Measurements from ENCODE around the gene HMMR. TPM values are rescaled to one million over a fixed set of nuclear protein-coding genes. Genes with fewer than 3 reads are reported as not detected.

The HMMR gene
- total RNA-seq, 4 donors from 2014 or later = 0.66 to 1.0 (median 0.84) TPM

DNA sequence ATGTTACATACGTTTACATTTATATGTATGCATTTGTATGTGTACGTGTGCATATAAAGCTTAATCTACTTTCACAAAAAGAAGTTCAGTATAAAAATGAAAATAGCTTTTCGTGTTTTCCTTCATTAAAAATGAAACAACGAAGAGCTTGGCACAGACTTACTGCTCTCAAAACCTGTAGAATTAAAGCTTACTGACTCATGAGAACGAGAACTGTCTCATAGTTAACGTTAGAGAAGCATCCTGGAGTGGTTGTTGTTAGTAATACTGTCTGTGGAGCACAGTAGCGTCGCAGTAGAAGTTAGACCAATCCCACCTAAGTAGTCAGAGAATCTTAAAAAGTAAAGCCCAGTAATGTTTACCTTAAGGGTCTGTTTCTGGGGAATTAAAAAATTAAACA is 46.3 kb downstream of the HMMR start:
- Histone ChIP-seq H3K9me3 (no peaks in the 10 kb centered on the region), H3K36me3 (peaks cover 0 to 1% (median 0%) of the 10 kb centered on the region in 3 donors), H3K4me1 (peaks cover 0 to 70% (median 33%) of the 10 kb centered on the region in 4 donors), H3K27ac (peak overlapping the region in 3 of 4 donors; percentile 92 to 97 (median 95)), H3K27me3 (no peaks in the 10 kb centered on the region), H3K4me3 (peak overlapping the region; percentile 51 to 96 (median 70))
- WGBS, 2 donors = 30 to 39% methylated on average over 8 of the region's 8 CpGs
- DNase-seq (ENCODE audit: low spot score in 2 of 2) = no peak
- TF ChIP-seq, protein P1, sequence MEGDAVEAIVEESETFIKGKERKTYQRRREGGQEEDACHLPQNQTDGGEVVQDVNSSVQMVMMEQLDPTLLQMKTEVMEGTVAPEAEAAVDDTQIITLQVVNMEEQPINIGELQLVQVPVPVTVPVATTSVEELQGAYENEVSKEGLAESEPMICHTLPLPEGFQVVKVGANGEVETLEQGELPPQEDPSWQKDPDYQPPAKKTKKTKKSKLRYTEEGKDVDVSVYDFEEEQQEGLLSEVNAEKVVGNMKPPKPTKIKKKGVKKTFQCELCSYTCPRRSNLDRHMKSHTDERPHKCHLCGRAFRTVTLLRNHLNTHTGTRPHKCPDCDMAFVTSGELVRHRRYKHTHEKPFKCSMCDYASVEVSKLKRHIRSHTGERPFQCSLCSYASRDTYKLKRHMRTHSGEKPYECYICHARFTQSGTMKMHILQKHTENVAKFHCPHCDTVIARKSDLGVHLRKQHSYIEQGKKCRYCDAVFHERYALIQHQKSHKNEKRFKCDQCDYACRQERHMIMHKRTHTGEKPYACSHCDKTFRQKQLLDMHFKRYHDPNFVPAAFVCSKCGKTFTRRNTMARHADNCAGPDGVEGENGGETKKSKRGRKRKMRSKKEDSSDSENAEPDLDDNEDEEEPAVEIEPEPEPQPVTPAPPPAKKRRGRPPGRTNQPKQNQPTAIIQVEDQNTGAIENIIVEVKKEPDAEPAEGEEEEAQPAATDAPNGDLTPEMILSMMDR (IDR thresholded peaks at IDR 0.05) = no peak
- TF ChIP-seq EP300 (IDR thresholded peaks at IDR 0.05) = no peak
- TF ChIP-seq POLR2A (IDR thresholded peaks at IDR 0.05) = no peak

DNA sequence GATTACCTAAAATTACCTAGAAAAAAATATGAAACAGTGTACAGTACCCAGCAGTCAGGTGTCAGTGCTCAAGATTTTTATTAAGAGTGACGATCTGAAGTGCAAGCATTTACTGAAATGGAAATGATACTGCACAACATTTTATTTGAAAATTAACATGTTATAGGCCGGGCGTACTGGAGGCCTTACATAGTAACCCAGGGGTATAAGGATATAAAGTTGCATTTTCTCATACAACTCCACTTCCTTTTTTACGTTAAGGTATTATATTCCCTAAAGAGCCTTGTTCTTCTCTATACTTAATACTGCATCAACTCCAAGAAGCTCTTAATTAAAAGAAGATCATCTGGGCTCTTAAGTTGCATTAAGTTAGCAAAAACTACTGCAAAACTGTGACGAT is 48.3 kb downstream of the HMMR start:
- Histone ChIP-seq H3K4me3 (peak overlapping the region in 2 of 4 donors; percentile 21 to 30), H3K27ac (peak overlapping the region in 3 of 4 donors; percentile 44 to 92 (median 75))
- DNase-seq (ENCODE audit: low spot score in 2 of 2) = no peak

DNA sequence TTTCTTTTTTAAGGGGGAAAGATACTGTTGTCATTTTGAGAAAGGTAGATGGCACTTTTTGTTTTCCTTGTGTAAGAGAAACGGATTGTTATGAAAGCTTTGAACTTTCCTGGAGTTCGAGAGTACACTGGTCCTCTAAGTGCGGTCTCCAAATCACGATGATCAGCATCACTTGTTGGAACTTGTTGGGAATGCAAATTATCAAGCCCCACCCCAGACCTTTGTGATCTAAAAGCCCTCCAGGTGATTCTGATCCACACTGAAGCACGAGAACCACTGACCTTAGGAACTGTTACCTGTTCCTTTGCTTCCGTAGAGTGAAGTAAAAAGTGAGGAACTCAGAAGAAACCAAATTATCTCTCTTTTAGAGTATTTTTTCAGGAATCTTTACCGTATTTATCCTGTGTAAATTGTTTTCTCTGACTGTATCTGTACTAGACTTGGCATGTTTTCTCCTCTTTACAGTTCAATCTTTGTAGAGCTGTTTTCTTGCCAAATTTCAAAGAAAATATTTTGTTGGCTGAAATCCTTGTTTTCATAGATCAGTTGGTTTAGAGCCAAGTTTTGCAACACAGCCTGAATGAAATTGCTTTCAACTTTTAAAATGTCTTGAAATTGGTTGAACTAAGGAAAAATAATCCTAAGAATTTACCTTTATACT is 49.0 kb downstream of the HMMR start:
- WGBS, 2 donors = 27 to 29% methylated on average over 7 of the region's 7 CpGs

More for the DNA sequence above, 48.3 kb downstream of the HMMR start:
- H3K9me3 ChIP-seq = no peaks in the 10 kb centered on the region
- H3K4me1 ChIP-seq = peaks cover 0 to 70% (median 32%) of the 10 kb centered on the region in 4 donors
- H3K27me3 ChIP-seq = no peaks in the 10 kb centered on the region
- TF ChIP-seq EP300 (IDR thresholded peaks at IDR 0.05) (no peak), POLR2A (IDR thresholded peaks at IDR 0.05) (no peak)
- TF ChIP-seq, protein P1 (IDR thresholded peaks at IDR 0.05) = no peak
- H3K36me3 ChIP-seq = peaks cover 0 to 20% (median 3%) of the 10 kb centered on the region in 3 donors
- 41 to 42% methylated on average over 5 of the region's 5 CpGs for WGBS, 2 donors

DNA sequence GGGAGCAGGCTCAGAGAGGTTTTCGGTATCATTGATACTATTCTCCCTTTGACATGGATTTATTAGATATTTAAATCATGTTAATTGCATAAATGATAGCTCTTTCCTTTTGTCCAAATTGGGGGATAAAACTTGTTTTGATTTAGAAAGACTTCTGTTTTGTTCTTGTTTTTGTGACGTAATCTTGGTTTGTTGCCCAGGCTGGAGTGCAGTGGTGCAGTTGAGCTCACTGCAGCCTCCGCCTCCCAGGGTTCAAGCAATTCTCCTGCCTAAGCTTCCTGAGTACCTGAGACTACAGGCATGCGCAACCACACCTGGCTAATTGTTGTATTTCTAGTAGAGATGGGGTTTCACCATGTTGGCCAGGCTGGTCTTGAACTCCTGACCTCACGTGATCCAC is 52.1 kb downstream of the HMMR start:
- no peak overlapping the region for H3K27ac ChIP-seq
- H3K4me1 ChIP-seq = peaks cover 0 to 54% (median 22%) of the 10 kb centered on the region in 4 donors
- no peak for TF ChIP-seq POLR2A (IDR thresholded peaks at IDR 0.05)
- TF ChIP-seq, protein P1 (IDR thresholded peaks at IDR 0.05) = no peak
- no peak for TF ChIP-seq EP300 (IDR thresholded peaks at IDR 0.05)
- no peaks in the 10 kb centered on the region for H3K9me3 ChIP-seq
- H3K4me3 ChIP-seq = no peak overlapping the region
- H3K36me3 ChIP-seq = peaks cover 0 to 56% (median 15%) of the 10 kb centered on the region in 3 donors
- WGBS, 2 donors = 88 to 94% methylated on average over 5 of the region's 5 CpGs
- DNase-seq (ENCODE audit: low spot score in 2 of 2) = no peak
- H3K27me3 ChIP-seq = no peaks in the 10 kb centered on the region

More for the DNA sequence above, 49.0 kb downstream of the HMMR start:
- Histone ChIP-seq H3K36me3 (peaks cover 0 to 27% (median 3%) of the 10 kb centered on the region in 3 donors), H3K4me3 (peak overlapping the region in 2 of 4 donors; percentile 21 to 30), H3K27me3 (no peaks in the 10 kb centered on the region), H3K4me1 (peaks cover 0 to 67% (median 32%) of the 10 kb centered on the region in 4 donors), H3K27ac (peak overlapping the region in 3 of 4 donors; percentile 43 to 75 (median 44)), H3K9me3 (no peaks in the 10 kb centered on the region)
- TF ChIP-seq, protein P1 (IDR thresholded peaks at IDR 0.05) = no peak
- TF ChIP-seq EP300 (IDR thresholded peaks at IDR 0.05) (no peak), POLR2A (IDR thresholded peaks at IDR 0.05) (no peak)
- DNase-seq (ENCODE audit: low spot score in 2 of 2) = peak in 1 of 2 donors; percentile 23

DNA sequence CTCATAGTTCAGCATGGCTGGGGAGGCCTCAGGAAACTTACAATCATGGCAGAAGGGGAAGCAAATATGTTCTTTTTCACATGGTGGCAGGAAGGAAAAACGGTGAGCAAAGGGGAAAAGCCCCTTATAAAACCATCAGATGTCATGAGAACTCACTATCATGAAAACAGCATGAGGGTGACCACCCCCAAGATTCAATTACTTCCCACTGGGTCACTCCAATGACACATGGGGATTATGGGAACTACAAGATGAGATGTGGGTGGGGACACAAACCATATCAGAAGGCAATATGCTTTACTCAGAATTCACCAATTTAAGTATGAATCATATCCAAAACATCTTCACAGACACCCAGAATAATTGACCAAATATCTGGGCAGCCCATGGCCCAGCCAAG is 64.7 kb downstream of the HMMR start:
- TF ChIP-seq, protein P1 (IDR thresholded peaks at IDR 0.05) = no peak
- no peak for TF ChIP-seq EP300 (IDR thresholded peaks at IDR 0.05)
- TF ChIP-seq POLR2A (IDR thresholded peaks at IDR 0.05) = no peak
- H3K27me3 ChIP-seq = no peaks in the 10 kb centered on the region
- H3K27ac ChIP-seq = no peak overlapping the region
- 88 to 89% methylated on average over 1 of the region's 1 CpG for WGBS, 2 donors
- no peaks in the 10 kb centered on the region for H3K9me3 ChIP-seq
- peaks cover 0 to 7% (median 3%) of the 10 kb centered on the region in 3 donors for H3K36me3 ChIP-seq
- H3K4me1 ChIP-seq = no peaks in the 10 kb centered on the region
- DNase-seq (ENCODE audit: low spot score in 2 of 2) = no peak
- no peak overlapping the region for H3K4me3 ChIP-seq

Data from tibial nerve (tissue), 4 donors.